ENCODE data around the gene MYL5. TPM values are rescaled to one million over a fixed set of nuclear protein-coding genes. Genes with fewer than 3 reads are reported as not detected.
"Not testable (repeated sequence)": the region's sequence is repeated elsewhere in the genome, so short reads cannot be mapped to it uniquely, and the experiment has no call there.

The MYL5 gene
- total RNA-seq, 1 donor from 2014 or later: 24.6 TPM

DNA sequence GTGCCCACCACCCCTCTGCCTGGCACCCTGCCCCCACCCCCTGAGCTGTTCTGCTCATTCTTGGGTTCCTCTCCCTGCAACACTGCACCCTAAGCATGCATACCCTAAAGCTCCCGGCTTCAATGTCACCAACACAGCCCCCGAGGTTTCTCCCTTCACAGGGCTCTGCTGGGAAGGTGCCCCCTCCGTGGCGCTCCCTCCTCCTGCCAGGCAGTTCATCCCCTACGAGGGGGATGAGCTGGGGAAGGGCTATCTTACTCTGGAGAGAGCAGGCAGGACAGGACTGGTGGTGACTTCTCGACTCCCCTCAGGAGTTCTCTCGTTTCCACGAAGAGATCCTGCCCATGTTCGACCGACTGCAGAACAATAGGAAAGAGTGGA, 6.8 kb upstream of the MYL5 start:
- ChIA-PET POLR2A (no interaction called here), CTCF (no interaction called here)
- no peak overlapping the region for H3K4me3 Mint-ChIP-seq
- no peak for ATAC-seq (ENCODE audit: low read depth)
- intact Hi-C loops (cut with micrococcal nuclease): no loop called here
- no peak for DNase-seq
- TF ChIP-seq, protein P1, sequence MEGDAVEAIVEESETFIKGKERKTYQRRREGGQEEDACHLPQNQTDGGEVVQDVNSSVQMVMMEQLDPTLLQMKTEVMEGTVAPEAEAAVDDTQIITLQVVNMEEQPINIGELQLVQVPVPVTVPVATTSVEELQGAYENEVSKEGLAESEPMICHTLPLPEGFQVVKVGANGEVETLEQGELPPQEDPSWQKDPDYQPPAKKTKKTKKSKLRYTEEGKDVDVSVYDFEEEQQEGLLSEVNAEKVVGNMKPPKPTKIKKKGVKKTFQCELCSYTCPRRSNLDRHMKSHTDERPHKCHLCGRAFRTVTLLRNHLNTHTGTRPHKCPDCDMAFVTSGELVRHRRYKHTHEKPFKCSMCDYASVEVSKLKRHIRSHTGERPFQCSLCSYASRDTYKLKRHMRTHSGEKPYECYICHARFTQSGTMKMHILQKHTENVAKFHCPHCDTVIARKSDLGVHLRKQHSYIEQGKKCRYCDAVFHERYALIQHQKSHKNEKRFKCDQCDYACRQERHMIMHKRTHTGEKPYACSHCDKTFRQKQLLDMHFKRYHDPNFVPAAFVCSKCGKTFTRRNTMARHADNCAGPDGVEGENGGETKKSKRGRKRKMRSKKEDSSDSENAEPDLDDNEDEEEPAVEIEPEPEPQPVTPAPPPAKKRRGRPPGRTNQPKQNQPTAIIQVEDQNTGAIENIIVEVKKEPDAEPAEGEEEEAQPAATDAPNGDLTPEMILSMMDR (IDR thresholded peaks at IDR 0.05): no peak
- H3K9me3 Mint-ChIP-seq: no peaks in the 10 kb centered on the region
- no peaks in the 10 kb centered on the region for H3K27me3 Mint-ChIP-seq
- peaks cover 14% of the 10 kb centered on the region for H3K4me1 Mint-ChIP-seq
- peaks cover 26% of the 10 kb centered on the region for H3K36me3 Mint-ChIP-seq (ENCODE audit: low read depth)
- H3K27ac Mint-ChIP-seq: no peak overlapping the region

DNA sequence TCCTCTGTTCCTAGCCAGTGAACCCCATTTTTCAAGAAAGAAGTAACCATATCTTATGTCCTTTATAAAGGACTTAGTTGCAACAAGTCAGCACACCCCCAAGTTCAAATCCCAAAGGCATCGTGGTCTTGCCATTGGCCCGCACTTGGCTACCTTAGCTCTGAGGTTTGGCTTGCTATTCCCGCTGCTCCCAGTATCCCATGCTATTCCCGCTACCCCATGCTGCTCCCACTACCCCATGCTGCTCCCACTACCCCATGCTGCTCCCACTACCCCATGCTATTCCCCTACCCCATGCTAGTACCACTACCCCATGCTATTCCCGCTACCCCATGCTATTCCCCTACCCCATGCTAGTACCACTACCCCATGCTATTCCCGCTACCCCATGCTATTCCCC, 6.1 kb upstream of the MYL5 start:
- POLR2A ChIA-PET; H3K27ac Mint-ChIP-seq; intact Hi-C loops (cut with micrococcal nuclease); H3K27me3 Mint-ChIP-seq; H3K4me3 Mint-ChIP-seq; CTCF ChIA-PET; DNase-seq; ATAC-seq (ENCODE audit: low read depth); H3K9me3 Mint-ChIP-seq: not testable (repeated sequence)
- Mint-ChIP-seq H3K36me3 (ENCODE audit: low read depth) (peaks cover 29% of the 10 kb centered on the region), H3K4me1 (peaks cover 13% of the 10 kb centered on the region)

DNA sequence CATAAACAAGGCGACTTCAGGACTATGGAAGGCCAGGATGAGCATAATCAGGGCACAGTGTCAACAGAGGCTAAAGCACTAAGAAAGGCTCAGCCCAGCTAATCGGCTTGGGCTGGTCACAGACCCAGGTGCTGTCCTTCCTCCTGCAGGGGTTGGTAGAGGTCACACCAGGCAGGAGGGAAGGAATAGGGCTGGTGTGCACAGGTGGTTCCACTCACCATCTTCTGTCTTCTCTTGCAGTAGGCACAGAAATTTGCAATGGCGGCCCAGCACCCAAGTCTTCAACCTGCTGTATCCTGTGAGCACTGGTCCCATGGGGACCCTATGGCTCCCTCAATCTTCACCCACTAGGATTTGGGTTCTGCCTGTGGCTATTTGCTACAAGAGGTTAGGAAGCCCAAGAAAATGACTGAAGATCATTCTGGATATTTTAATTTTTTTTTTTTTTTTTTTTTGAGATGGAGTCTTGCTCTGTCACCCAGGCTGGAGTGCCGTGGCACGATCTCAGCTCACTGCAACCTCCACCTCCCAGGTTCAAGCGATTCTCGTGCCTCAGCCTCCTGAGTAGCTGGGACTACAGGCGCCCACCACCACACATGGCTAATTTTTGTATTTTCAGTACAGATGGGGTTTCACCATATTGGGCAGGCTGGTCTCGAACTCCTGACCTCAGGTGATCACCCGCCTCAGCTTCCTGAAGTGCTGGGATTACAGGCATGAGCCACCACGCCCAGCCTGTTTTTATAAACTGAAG, 4.4 kb upstream of the MYL5 start:
- CTCF ChIA-PET; intact Hi-C loops (cut with micrococcal nuclease); POLR2A ChIA-PET; H3K9me3 Mint-ChIP-seq; H3K27me3 Mint-ChIP-seq; DNase-seq; ATAC-seq (ENCODE audit: low read depth); H3K4me3 Mint-ChIP-seq; H3K27ac Mint-ChIP-seq: not testable (repeated sequence)
- Mint-ChIP-seq H3K36me3 (ENCODE audit: low read depth) (peaks cover 29% of the 10 kb centered on the region), H3K4me1 (peaks cover 11% of the 10 kb centered on the region)

DNA sequence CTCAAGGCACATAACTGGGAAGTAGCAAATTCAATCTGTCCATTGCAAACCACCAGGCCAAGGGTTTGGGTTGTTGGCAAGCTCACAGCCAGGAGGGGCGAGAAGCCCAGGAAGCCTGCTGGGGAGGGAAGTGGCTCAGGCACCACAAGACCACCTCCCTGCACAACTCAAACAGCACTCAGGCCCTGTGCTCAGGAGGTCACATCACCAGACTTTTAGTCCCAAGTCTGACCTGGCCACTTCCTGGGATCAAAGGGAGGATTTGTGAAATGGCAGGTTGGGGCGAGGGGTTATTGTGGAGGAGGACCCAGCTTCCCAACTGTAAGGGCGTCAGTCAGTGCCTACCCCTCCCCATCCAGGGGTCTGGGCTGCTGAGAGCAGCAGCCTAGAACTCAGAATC, 2.6 kb upstream of the MYL5 start:
- Mint-ChIP-seq H3K27me3 (no peaks in the 10 kb centered on the region), H3K4me3 (no peak overlapping the region), H3K9me3 (no peaks in the 10 kb centered on the region), H3K4me1 (peaks cover 23% of the 10 kb centered on the region), H3K36me3 (ENCODE audit: low read depth) (peaks cover 29% of the 10 kb centered on the region), H3K27ac (no peak overlapping the region)
- ATAC-seq (ENCODE audit: low read depth) (no peak), DNase-seq (no peak)
- CTCF ChIA-PET: interaction anchor here (0.9 kb wide), 1 partner anchor 427 kb away, joined by 4 read pairs; no protein-coding TSS in a partner anchor
- TF ChIP-seq, protein P1 (IDR thresholded peaks at IDR 0.05): no peak
- POLR2A ChIA-PET: interaction anchor here (0.7 kb wide), 1 partner anchor 20 kb away, joined by 3 read pairs; no protein-coding TSS in a partner anchor
- intact Hi-C loops (cut with micrococcal nuclease): no loop called here

DNA sequence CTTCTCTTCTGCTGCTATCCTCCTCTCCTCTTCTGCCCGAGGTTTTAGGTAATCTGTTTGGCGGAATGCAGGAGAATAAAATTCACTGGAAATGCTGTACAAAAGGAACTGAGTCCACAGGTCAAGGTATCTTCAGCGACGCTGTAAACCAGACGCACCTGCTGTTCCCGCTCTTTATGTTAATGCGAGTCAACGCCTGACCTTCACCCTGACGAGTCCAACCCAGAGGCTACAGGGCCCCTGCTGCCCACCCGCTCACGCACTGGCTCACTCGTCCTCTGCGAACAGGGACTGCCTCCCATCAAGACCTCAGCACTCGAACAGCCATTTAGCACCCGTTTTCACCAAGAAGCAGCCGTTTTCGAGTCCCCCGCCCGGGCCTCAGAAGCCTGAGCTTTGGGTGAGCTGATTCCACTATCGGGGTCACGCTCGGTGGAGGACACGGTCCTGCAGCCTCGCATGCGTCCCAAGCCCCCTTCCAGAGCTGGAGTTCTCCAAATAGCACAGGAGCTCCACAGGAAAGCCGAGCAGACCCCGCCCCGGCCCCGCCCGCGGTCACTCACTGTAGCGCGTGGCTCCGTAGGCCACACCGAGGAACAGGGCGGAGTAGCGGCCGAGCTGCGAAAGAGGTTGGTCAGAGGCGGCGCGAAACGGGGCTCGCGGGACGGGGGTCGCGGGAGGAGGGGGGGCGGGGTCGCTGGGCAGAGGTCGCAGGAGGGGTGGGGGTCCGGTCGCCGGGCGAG, 822 bp upstream of the MYL5 start:
- TF ChIP-seq, protein P1 (IDR thresholded peaks at IDR 0.05): no peak
- intact Hi-C loops (cut with micrococcal nuclease): loop anchor here (1.0 to 2.0 kb wide), 11 partner anchors 9 to 1039 kb away; partner anchors contain the start of genes GAK, IDUA, PCGF3 and PIGG
- Mint-ChIP-seq H3K9me3 (no peaks in the 10 kb centered on the region), H3K4me1 (peaks cover 34% of the 10 kb centered on the region), H3K36me3 (ENCODE audit: low read depth) (peaks cover 29% of the 10 kb centered on the region), H3K4me3 (peak overlapping the region; percentile 88), H3K27me3 (no peaks in the 10 kb centered on the region), H3K27ac (peak overlapping the region; percentile 30)
- POLR2A ChIA-PET: interaction anchor here (0.8 to 3.2 kb wide), 12 partner anchors 10 to 549 kb away, joined by 3 to 56 read pairs (median 7); partner anchors contain the start of genes GAK, TMEM175, ZNF141 and ZNF718
- CTCF ChIA-PET: interaction anchor here (1.2 to 1.6 kb wide), 3 partner anchors 9 to 27 kb away, joined by 3 to 10 read pairs (median 3); no protein-coding TSS in a partner anchor
- no peak for DNase-seq
- ATAC-seq (ENCODE audit: low read depth): no peak

All from activated B cell treated with CpG ODN at 0.5 μM for 24 hours (primary cell).